Ishikawa (cell line): ENCODE results near the gene PRMT7.

Experiments used
- CEBPB ChIP-seq: IDR thresholded peaks from 2 replicates; pipeline ENCODE4 v1.6.1; 2012
- CREB1 ChIP-seq: IDR thresholded peaks from 2 replicates; pipeline ENCODE4 v1.6.1; 2012; ENCODE audit warnings: low read depth
- EGR1 ChIP-seq: IDR thresholded peaks from 2 replicates; pipeline ENCODE4 v1.6.1; 2012
- EP300 ChIP-seq: IDR thresholded peaks from 2 replicates; pipeline ENCODE4 v1.6.1; 2012; ENCODE audit warnings: borderline replicate concordance
- FOXM1 ChIP-seq: IDR thresholded peaks from 2 replicates; pipeline ENCODE4 v1.6.1; 2012; ENCODE audit warnings: low read depth, borderline replicate concordance
- MAX ChIP-seq: IDR thresholded peaks from 2 replicates; pipeline ENCODE4 v1.6.1; 2012
- RAD21 ChIP-seq: IDR thresholded peaks from 2 replicates; pipeline ENCODE4 v1.6.1; 2012; ENCODE audit warnings: low read depth
- TAF1 ChIP-seq: IDR thresholded peaks from 2 replicates; pipeline ENCODE4 v1.6.1; 2012; ENCODE audit warnings: low read depth, mild to moderate bottlenecking
- TCF12 ChIP-seq: IDR thresholded peaks from 2 replicates; pipeline ENCODE4 v1.6.1; 2012; ENCODE audit warnings: low read depth
- ZBTB7A ChIP-seq: IDR thresholded peaks from 2 replicates; pipeline ENCODE4 v1.6.1; 2012; ENCODE audit warnings: low read depth

- TF ChIP-seq ZBTB7A = no peak
- no peak for TF ChIP-seq EGR1
- no peak for TF ChIP-seq FOXM1
- TF ChIP-seq CREB1 = no peak
- TF ChIP-seq RAD21 = no peak
- no peak for TF ChIP-seq TAF1
- TF ChIP-seq MAX = no peak
- no peak for TF ChIP-seq CEBPB
- no peak for TF ChIP-seq EP300
- TF ChIP-seq TCF12 = no peak
Observed at GRCh38 chr16:68368301-68368888, 57.6 kb downstream of the PRMT7 start.
